K562 (cell line): Measurements from ENCODE around the gene NCOA6. TPM values are rescaled to one million over a fixed set of nuclear protein-coding genes. Genes with fewer than 3 reads are reported as not detected.

ENCODE experiments used
- ATAC-seq: fragments of 200-7000 bp; cut with Tn5 transposase; 3 replicates; pipeline ENCODE4 v1.9.1; 2020; ENCODE audit warnings: moderate library complexity
- BruUV-seq: library from RNA; stranded (reverse); fragments of 400-500 nt; replicated peaks from 2 replicates; lab custom pipeline; 2021; lab: Mats Ljungman, UMichigan
- CTCF ChIA-PET: fragments of 300-600 bp; formaldehyde crosslinking; extraction: SDS; loops from one replicate; lab custom pipeline; 2021; ENCODE audit warnings: low intra/inter-chr PET ratio; lab: Yijun Ruan, JAX
- POLR2A ChIA-PET: fragments of 300-600, 350-650 bp; sonication (Branson Sonifier 250); formaldehyde crosslinking; extraction: SDS; loops from one replicate; lab custom pipeline; 2021; ENCODE audit warnings: antibody characterized with exemption, inconsistent platforms; lab: Yijun Ruan, JAX
- DNase-seq, 4 experiments: peaks; one replicate each; pipeline versions ENCODE4 v3.0.0 to v3.0.0-alpha.2; 2011 to 2018; ENCODE audit warnings: low spot score in 3 of 4, mixed read lengths in 3 of 4; ENCODE audit errors: extremely low read depth in 1 of 4
- FAIRE-seq: peaks from 2 replicates; lab custom pipeline; 2011; peaks lifted over from hg19 to GRCh38; lab: Jason Lieb, UNC
- H2AFZ ChIP-seq: 2 replicates; pipeline ENCODE4 v1.6.0; 2011; ENCODE audit warnings: low read depth, low read length, control low read depth, inconsistent platforms
- H3K27ac ChIP-seq: fragments of 200-600 bp; 3 replicates; pipeline ENCODE4 v1.8.0; 2011; ENCODE audit warnings: low read depth, mild to moderate bottlenecking, control low read depth, inconsistent platforms, low read length, moderate library complexity, mixed read lengths; ENCODE audit errors: extremely low read depth
- H3K27me3 ChIP-seq, 2 experiments: fragments of 300-600 bp in 1 of 2; 2 replicates in 1 of 2; 3 replicates in 1 of 2; pipeline versions ENCODE4 v1.6.0 to v1.8.0; 2011; ENCODE audit warnings: inconsistent platforms in 2 of 2, low read length in 2 of 2, mild to moderate bottlenecking in 1 of 2, mixed read lengths in 1 of 2, moderate library complexity in 1 of 2; ENCODE audit not compliant: control insufficient read depth in 2 of 2, insufficient read depth in 2 of 2
- H3K36me3 ChIP-seq: fragments of 300-600 bp; 3 replicates; pipeline ENCODE4 v1.8.0; 2011; ENCODE audit warnings: mild to moderate bottlenecking, low read length, inconsistent platforms; ENCODE audit not compliant: control insufficient read depth, insufficient read depth
- H3K4me1 ChIP-seq, 2 experiments: fragments of 200-600 bp in 1 of 2; replicated peaks in 1 of 2; 2 replicates in 1 of 2; 3 replicates in 1 of 2; pipeline versions ENCODE4 v1.5.1 to v1.8.0; 2011; ENCODE audit warnings: inconsistent platforms in 2 of 2, low read length in 2 of 2, mild to moderate bottlenecking in 1 of 2, mixed read lengths in 1 of 2, moderate library complexity in 1 of 2; ENCODE audit not compliant: control insufficient read depth in 2 of 2, insufficient read depth in 2 of 2
- H3K4me2 ChIP-seq: 2 replicates; pipeline ENCODE4 v1.6.1; 2011; ENCODE audit warnings: low read length, control low read depth, inconsistent platforms, mixed read lengths; ENCODE audit not compliant: insufficient read depth
- H3K4me3 ChIP-seq: fragments of 200-600 bp; sonication (generic), shearing (Covaris generic); 2 replicates; pipeline ENCODE4 v1.5.1; 2016; ENCODE audit warnings: control low read depth, inconsistent platforms
- H3K79me2 ChIP-seq: fragments of 200-600 bp; 3 replicates; pipeline ENCODE4 v1.8.0; 2011; ENCODE audit warnings: low read length, inconsistent platforms; ENCODE audit not compliant: control insufficient read depth, insufficient read depth
- H3K9ac ChIP-seq, 2 experiments: 2 replicates each; pipeline versions ENCODE4 v1.6.0 to v1.6.1; 2011; ENCODE audit warnings: low read depth in 2 of 2, low read length in 2 of 2, control low read depth in 1 of 2, inconsistent platforms in 1 of 2, mild to moderate bottlenecking in 1 of 2, mixed read lengths in 1 of 2; ENCODE audit not compliant: insufficient read depth in 1 of 2
- H3K9me1 ChIP-seq: one replicate; pipeline ENCODE4 v1.6.0; 2011; ENCODE audit warnings: inconsistent platforms, mild to moderate bottlenecking, low read length, moderate library complexity; ENCODE audit not compliant: control insufficient read depth, insufficient read depth
- H3K9me3 ChIP-seq: replicated peaks from 2 replicates; pipeline ENCODE4 v1.5.1; 2011; ENCODE audit warnings: low read depth, low read length, inconsistent platforms; ENCODE audit not compliant: control insufficient read depth, insufficient read depth
- H4K20me1 ChIP-seq: replicated peaks from 2 replicates; pipeline ENCODE4 v1.6.1; 2011; ENCODE audit warnings: low read length, inconsistent platforms, mixed read lengths; ENCODE audit not compliant: control insufficient read depth, insufficient read depth
- DNMT1 ChIP-seq: fragments of 450-650 bp; IDR thresholded peaks from 2 replicates; pipeline ENCODE4 v1.6.1; 2016; ENCODE audit warnings: antibody characterized with exemption, mild to moderate bottlenecking
- FOXJ2 ChIP-seq: fragments of 200-800 bp; sonication (Bioruptor generic); IDR thresholded peaks from 2 replicates; pipeline ENCODE4 v1.6.1; 2016; ENCODE audit warnings: missing genetic modification characterization, missing compliant biosample characterization
- HOXB6 ChIP-seq: fragments of 250-450 bp; sonication (Bioruptor Pico); IDR thresholded peaks from 2 replicates; pipeline ENCODE4 v1.5.1; 2022; ENCODE audit warnings: mild to moderate bottlenecking, borderline replicate concordance
- POLR2AphosphoS2 ChIP-seq: IDR thresholded peaks from 2 replicates; pipeline ENCODE4 v1.6.1; 2012; ENCODE audit warnings: low read length, improper control_type of control experiment
- SAP30 ChIP-seq: fragments of 200-600 bp; sonication (generic); IDR thresholded peaks from 2 replicates; pipeline ENCODE4 v1.6.1; 2012; ENCODE audit warnings: borderline replicate concordance, low read depth, mild to moderate bottlenecking, moderate library complexity, low read length, control low read depth, inconsistent platforms; ENCODE audit not compliant: insufficient read depth, poor library complexity, severe bottlenecking
- STAG1 ChIP-seq: sonication (generic); formaldehyde crosslinking; IDR thresholded peaks from 2 replicates; pipeline ENCODE4 v1.5.0; 2020; ENCODE audit warnings: missing genetic modification reagents, borderline replicate concordance
- TCF7 ChIP-seq: sonication (generic); IDR thresholded peaks from 2 replicates; pipeline ENCODE4 v1.6.1; 2016; ENCODE audit warnings: antibody characterized with exemption, borderline replicate concordance
- WGBS: fragments of 100-300 bp; shearing (Covaris generic); methylation state at CpG from one replicate; pipeline ENCODE4 v1.1.6; 2016; ENCODE audit warnings: low coverage, mixed read lengths; ENCODE audit not compliant: insufficient coverage; ENCODE audit errors: missing lambda C conversion rate; 5-methylcytosine and 5-hydroxymethylcytosine counted together
- in situ Hi-C: fragments of 300-500 bp; cut with MboI; formaldehyde crosslinking; loops from 4 replicates; pipeline ENCODE4 v1.15.0; 2018; ENCODE audit warnings: inconsistent platforms, mixed read lengths
- intact Hi-C: fragments of 100-400 bp; cut with micrococcal nuclease; formaldehyde crosslinking; loops from 2 replicates; pipeline ENCODE4 v1.14.2; 2022
- polyA plus RNA-seq, 8 experiments: library from polyadenylated mRNA; depleted of rRNA in 4 of 8; stranded (reverse) in 5 of 8; unstranded in 3 of 8; fragments of >200 nt; fragmentation: Nextera tagmentation in 2 of 8; fragmentation: Illumina TruSeq in 1 of 8; extraction: Ambion mirVana in 2 of 8; extraction: Trizol in 1 of 8; gene quantifications; 2 replicates each; pipeline versions ENCODE4 v1.2.1 to v1.2.3, GENCODE V29; 2011 to 2014; ENCODE audit warnings: inconsistent platforms in 1 of 8, missing spikeins in 1 of 8
- total RNA-seq, 7 experiments: library from RNA; depleted of rRNA in 6 of 7; stranded (reverse); fragments of >200 nt in 6 of 7; fragmentation: Illumina TruSeq in 2 of 7; extraction: Trizol in 2 of 7; gene quantifications; 2 replicates each; pipeline versions ENCODE4 v1.2.1 to v1.2.3, GENCODE V29; 2011 to 2021; ENCODE audit warnings: low replicate concordance in 1 of 7
- TF ChIP-seq, protein P1 (sequence below): fragments of 450-650 bp; IDR thresholded peaks from 2 replicates; pipeline ENCODE4 v1.6.1; 2018; ENCODE audit not compliant: partially characterized antibody
- TF ChIP-seq, protein P2 (sequence below): sonication (generic); formaldehyde crosslinking; IDR thresholded peaks from 2 replicates; pipeline ENCODE4 v1.8.0; 2022; ENCODE audit warnings: mild to moderate bottlenecking, low read depth, missing genetic modification reagents
- TF ChIP-seq, protein P3 (sequence below), 2 experiments: IDR thresholded peaks; 2 replicates each; pipeline ENCODE4 v1.6.1; 2012; ENCODE audit warnings: improper control_type of control experiment in 2 of 2, low read depth in 2 of 2, low read length in 2 of 2, borderline replicate concordance in 1 of 2
- TF ChIP-seq, protein P4 (sequence below): sonication (generic); formaldehyde crosslinking; IDR thresholded peaks from 2 replicates; pipeline ENCODE4 v1.8.0; 2022; ENCODE audit warnings: mild to moderate bottlenecking, missing genetic modification reagents

Gene NCOA6
- total and polyA plus RNA-seq, 9 of the 15 experiments (the other 6 are each of a cell fraction or from before 2014, with no cell fraction given): 6.1 to 25.0 (median 9.5) TPM

DNA sequence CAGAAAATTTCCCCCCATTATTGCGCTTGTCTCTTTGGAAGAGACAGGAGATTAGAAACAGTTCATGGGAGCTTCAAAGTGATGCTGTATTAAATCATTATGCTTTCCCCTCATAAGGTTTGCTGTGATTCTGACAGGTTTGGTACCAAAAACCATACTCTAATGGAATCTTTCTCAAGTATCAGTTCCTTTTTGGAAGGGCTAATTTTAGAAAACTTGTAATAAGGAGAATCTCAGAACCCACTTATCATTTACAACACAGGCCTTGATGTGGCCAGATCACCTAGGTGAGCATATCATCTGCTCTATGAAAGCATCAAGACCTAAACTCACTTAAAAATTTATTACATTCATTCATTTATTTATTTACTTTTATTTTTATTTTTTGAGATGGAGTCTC lies 70.1 kb downstream of the NCOA6 start:
- H3K27me3 ChIP-seq: no peaks in the 10 kb centered on the region
- intact Hi-C loops: no loop called here
- no peak for DNase-seq
- no peak for ATAC-seq
- no peak overlapping the region for H3K27ac ChIP-seq
- H3K36me3 ChIP-seq: peaks cover 71% of the 10 kb centered on the region
- no peak overlapping the region for H2AFZ ChIP-seq
- no TSS peak for BruUV-seq
- no peak overlapping the region for H3K9ac ChIP-seq
- no peak overlapping the region for H3K4me3 ChIP-seq
- in situ Hi-C loops: no loop called here
- 95% methylated on average over 1 of the region's 1 CpG for WGBS
- H3K79me2 ChIP-seq: no peaks in the 10 kb centered on the region
- FAIRE-seq: no peak
- no peaks in the 10 kb centered on the region for H4K20me1 ChIP-seq
- H3K4me1 ChIP-seq: no peaks in the 10 kb centered on the region
- ChIA-PET CTCF (no interaction called here), POLR2A (interaction anchor here (0.5 to 1.9 kb wide), 2 partner anchors 8 to 11 kb away, joined by 3 to 8 read pairs; no protein-coding TSS in a partner anchor)
- H3K9me1 ChIP-seq: no peaks in the 10 kb centered on the region
- no peak overlapping the region for H3K4me2 ChIP-seq
- H3K9me3 ChIP-seq: no peaks in the 10 kb centered on the region
- TF ChIP-seq, protein P1, sequence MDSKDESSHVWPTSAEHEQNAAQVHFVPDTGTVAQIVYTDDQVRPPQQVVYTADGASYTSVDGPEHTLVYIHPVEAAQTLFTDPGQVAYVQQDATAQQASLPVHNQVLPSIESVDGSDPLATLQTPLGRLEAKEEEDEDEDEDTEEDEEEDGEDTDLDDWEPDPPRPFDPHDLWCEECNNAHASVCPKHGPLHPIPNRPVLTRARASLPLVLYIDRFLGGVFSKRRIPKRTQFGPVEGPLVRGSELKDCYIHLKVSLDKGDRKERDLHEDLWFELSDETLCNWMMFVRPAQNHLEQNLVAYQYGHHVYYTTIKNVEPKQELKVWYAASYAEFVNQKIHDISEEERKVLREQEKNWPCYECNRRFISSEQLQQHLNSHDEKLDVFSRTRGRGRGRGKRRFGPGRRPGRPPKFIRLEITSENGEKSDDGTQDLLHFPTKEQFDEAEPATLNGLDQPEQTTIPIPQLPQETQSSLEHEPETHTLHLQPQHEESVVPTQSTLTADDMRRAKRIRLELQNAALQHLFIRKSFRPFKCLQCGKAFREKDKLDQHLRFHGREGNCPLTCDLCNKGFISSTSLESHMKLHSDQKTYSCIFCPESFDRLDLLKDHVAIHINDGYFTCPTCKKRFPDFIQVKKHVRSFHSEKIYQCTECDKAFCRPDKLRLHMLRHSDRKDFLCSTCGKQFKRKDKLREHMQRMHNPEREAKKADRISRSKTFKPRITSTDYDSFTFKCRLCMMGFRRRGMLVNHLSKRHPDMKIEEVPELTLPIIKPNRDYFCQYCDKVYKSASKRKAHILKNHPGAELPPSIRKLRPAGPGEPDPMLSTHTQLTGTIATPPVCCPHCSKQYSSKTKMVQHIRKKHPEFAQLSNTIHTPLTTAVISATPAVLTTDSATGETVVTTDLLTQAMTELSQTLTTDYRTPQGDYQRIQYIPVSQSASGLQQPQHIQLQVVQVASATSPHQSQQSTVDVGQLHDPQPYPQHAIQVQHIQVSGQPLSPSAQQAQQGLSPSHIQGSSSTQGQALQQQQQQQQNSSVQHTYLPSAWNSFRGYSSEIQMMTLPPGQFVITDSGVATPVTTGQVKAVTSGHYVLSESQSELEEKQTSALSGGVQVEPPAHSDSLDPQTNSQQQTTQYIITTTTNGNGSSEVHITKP: no peak
- TF ChIP-seq, protein P2, sequence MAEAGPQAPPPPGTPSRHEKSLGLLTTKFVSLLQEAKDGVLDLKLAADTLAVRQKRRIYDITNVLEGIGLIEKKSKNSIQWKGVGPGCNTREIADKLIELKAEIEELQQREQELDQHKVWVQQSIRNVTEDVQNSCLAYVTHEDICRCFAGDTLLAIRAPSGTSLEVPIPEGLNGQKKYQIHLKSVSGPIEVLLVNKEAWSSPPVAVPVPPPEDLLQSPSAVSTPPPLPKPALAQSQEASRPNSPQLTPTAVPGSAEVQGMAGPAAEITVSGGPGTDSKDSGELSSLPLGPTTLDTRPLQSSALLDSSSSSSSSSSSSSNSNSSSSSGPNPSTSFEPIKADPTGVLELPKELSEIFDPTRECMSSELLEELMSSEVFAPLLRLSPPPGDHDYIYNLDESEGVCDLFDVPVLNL (CRISPR knock-in tag): no peak
- no peak for TF ChIP-seq STAG1 (CRISPR knock-in tag)
- TF ChIP-seq POLR2AphosphoS2: no peak
- TF ChIP-seq, protein P3, sequence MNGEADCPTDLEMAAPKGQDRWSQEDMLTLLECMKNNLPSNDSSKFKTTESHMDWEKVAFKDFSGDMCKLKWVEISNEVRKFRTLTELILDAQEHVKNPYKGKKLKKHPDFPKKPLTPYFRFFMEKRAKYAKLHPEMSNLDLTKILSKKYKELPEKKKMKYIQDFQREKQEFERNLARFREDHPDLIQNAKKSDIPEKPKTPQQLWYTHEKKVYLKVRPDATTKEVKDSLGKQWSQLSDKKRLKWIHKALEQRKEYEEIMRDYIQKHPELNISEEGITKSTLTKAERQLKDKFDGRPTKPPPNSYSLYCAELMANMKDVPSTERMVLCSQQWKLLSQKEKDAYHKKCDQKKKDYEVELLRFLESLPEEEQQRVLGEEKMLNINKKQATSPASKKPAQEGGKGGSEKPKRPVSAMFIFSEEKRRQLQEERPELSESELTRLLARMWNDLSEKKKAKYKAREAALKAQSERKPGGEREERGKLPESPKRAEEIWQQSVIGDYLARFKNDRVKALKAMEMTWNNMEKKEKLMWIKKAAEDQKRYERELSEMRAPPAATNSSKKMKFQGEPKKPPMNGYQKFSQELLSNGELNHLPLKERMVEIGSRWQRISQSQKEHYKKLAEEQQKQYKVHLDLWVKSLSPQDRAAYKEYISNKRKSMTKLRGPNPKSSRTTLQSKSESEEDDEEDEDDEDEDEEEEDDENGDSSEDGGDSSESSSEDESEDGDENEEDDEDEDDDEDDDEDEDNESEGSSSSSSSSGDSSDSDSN (IDR thresholded peaks at IDR 0.05; ENCODE audit: borderline replicate concordance in 1 of 2, low read depth in 2 of 2, low read length in 2 of 2): no peak
- no peak for TF ChIP-seq TCF7
- TF ChIP-seq HOXB6 (CRISPR knock-in tag): no peak
- TF ChIP-seq, protein P4, sequence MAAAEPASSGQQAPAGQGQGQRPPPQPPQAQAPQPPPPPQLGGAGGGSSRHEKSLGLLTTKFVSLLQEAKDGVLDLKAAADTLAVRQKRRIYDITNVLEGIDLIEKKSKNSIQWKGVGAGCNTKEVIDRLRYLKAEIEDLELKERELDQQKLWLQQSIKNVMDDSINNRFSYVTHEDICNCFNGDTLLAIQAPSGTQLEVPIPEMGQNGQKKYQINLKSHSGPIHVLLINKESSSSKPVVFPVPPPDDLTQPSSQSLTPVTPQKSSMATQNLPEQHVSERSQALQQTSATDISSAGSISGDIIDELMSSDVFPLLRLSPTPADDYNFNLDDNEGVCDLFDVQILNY (CRISPR knock-in tag): no peak
- no peak for TF ChIP-seq FOXJ2 (tag)
- TF ChIP-seq SAP30: no peak
- no peak for TF ChIP-seq DNMT1
